ENCODE results near the gene SLC43A1.

- TF ChIP-seq CTCF (IDR thresholded peaks at IDR 0.05; ENCODE audit: low read depth, low read length, poor library complexity, severe bottlenecking) (no peak), EZH2phosphoT487 (IDR thresholded peaks at IDR 0.05; ENCODE audit: borderline replicate concordance, low read length) (no peak)
Observed at GRCh38 chr11:57460022-57460757, 55.3 kb downstream of the SLC43A1 start, which contains the start of gene RTN4RL2.
